ENCODE data around the gene KLRC4.
"Not testable (repeated sequence)": the region's sequence is repeated elsewhere in the genome, so short reads cannot be mapped to it uniquely, and the experiment has no call there.

DNA sequence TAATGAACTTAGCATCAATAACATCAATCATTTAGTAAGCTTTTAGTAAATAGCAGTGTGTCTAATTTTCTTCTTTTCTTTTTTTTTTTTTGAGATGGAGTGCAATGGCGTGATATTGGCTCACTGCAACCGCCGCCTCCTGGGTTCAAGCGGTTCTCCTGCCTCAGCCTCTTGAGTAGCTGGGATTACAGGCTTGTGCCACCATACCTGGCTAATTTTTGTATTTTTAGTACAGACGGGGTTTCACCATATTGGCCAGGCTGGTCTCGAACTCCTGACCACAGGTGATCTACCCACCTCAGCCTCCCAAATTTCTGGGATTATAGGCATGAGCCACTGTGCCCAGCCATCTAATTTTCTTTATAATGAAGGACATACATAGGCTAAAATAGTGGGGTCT, 22.1 kb downstream of the KLRC4 start:
- TF ChIP-seq, protein P1, sequence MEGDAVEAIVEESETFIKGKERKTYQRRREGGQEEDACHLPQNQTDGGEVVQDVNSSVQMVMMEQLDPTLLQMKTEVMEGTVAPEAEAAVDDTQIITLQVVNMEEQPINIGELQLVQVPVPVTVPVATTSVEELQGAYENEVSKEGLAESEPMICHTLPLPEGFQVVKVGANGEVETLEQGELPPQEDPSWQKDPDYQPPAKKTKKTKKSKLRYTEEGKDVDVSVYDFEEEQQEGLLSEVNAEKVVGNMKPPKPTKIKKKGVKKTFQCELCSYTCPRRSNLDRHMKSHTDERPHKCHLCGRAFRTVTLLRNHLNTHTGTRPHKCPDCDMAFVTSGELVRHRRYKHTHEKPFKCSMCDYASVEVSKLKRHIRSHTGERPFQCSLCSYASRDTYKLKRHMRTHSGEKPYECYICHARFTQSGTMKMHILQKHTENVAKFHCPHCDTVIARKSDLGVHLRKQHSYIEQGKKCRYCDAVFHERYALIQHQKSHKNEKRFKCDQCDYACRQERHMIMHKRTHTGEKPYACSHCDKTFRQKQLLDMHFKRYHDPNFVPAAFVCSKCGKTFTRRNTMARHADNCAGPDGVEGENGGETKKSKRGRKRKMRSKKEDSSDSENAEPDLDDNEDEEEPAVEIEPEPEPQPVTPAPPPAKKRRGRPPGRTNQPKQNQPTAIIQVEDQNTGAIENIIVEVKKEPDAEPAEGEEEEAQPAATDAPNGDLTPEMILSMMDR (IDR thresholded peaks at IDR 0.05): not testable (repeated sequence)
- TF ChIP-seq POLR2A (IDR thresholded peaks at IDR 0.05): not testable (repeated sequence)
